ENCODE data around the gene ACBD4. TPM values are rescaled to one million over a fixed set of nuclear protein-coding genes. Genes with fewer than 3 reads are reported as not detected.

Gene ACBD4
- total and polyA plus RNA-seq, 2 of the 4 experiments (the other 2 are of a cell fraction) = 2.3 to 5.7 TPM

DNA sequence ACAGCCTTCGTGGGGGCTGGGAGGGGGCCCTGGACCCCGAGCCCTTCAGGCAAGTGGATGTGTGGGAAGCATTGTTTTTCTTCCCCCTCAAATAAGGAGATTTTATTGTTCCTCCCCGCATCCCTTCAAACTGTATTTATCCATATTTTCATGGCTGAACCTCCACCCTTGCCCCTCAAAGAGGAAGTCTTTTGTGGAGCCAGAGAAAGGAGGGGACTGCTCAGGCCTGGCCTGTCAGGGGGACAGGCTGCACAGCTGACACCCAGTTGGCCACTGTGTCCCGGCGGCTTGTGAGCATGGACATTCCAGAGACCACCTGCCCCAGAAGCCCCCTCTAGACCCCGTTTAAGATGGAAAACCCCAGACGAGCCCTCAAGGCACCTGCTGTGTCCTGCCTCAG is 42.1 kb downstream of the ACBD4 start:
- H3K79me1 ChIP-seq (ENCODE audit: low read depth in 1 of 2, low read length in 2 of 2) = peaks cover 0 to 5% of the 10 kb centered on the region in 2 experiments; a peak in 1 of 4 replicates
- no peak overlapping the region for H3K27ac ChIP-seq (ENCODE audit: insufficient read depth, low read length)
- DNase-seq (no peak), ATAC-seq (ENCODE audit: low read depth) (no peak)
- WGBS, 2 experiments (ENCODE audit: extremely low coverage in 2 of 2, insufficient read length in 1 of 2) = 71% methylated on average over 2 of the region's 7 CpGs; no CpG with 5 or more reads in 1 of the 2 experiments
- TF ChIP-seq RCOR1 (IDR thresholded peaks at IDR 0.05; ENCODE audit: insufficient replicate concordance, low read length) = no peak
- TF ChIP-seq SMC3 (IDR thresholded peaks at IDR 0.05; ENCODE audit: low read depth, low read length) = no peak
- TF ChIP-seq MAZ (IDR thresholded peaks at IDR 0.05; ENCODE audit: borderline replicate concordance, low read depth, low read length) = no peak
- no peak for TF ChIP-seq RAD21 (IDR thresholded peaks at IDR 0.05; ENCODE audit: low read length)
- TF ChIP-seq CHD1 (IDR thresholded peaks at IDR 0.05; ENCODE audit: low read depth, low read length) = no peak
- no peak for TF ChIP-seq FOS (IDR thresholded peaks at IDR 0.05; ENCODE audit: low read depth, low read length)
- TF ChIP-seq MXI1 (IDR thresholded peaks at IDR 0.05; ENCODE audit: borderline replicate concordance, low read depth, low read length) = no peak
- no peak for TF ChIP-seq POLR2A (IDR thresholded peaks at IDR 0.05; ENCODE audit: low read depth, low read length)
- TF ChIP-seq CEBPB (IDR thresholded peaks at IDR 0.05; ENCODE audit: low read depth, low read length) = no peak
- no peak for TF ChIP-seq ELK1 (IDR thresholded peaks at IDR 0.05; ENCODE audit: borderline replicate concordance, low read depth, low read length)
- no peak for TF ChIP-seq BHLHE40 (IDR thresholded peaks at IDR 0.05; ENCODE audit: low read depth, low read length)
- intact Hi-C loops (cut with micrococcal nuclease) (no loop called here), dilution Hi-C loops (cut with HindIII; ENCODE audit: low sequenced_read_pairs, unreplicated experiment) (no loop called here), in situ Hi-C loops (cut with MboI; ENCODE audit: low sequenced_read_pairs) (no loop called here)
- no peak overlapping the region for H3K56ac ChIP-seq (ENCODE audit: extremely low read depth, insufficient read depth, low read length)
- peaks cover 11% of the 10 kb centered on the region for H3K9me1 ChIP-seq (ENCODE audit: insufficient read depth, low read length)
- no peak overlapping the region for H3K9ac ChIP-seq (ENCODE audit: low read depth, low read length)
- H2BK20ac ChIP-seq (ENCODE audit: low read depth, low read length) = no peak overlapping the region
- H4K20me1 ChIP-seq (ENCODE audit: insufficient read depth, low read length) = no peaks in the 10 kb centered on the region
- H2AK9ac ChIP-seq (replicated peaks; ENCODE audit: low read depth, low read length, poor library complexity) = no peak overlapping the region
- H2BK5ac ChIP-seq (ENCODE audit: low read depth, low read length, poor library complexity, severe bottlenecking) = no peak overlapping the region
- BruUV-seq (replicated peaks) = no TSS peak
- no peak overlapping the region for H4K8ac ChIP-seq (ENCODE audit: low read depth in 2 of 2, low read length in 2 of 2)
- no peak overlapping the region for H4K91ac ChIP-seq (ENCODE audit: insufficient read depth, low read depth, low read length)
- H2AK5ac ChIP-seq (ENCODE audit: low read depth, low read length) = no peak overlapping the region
- H3K36me3 ChIP-seq (ENCODE audit: control insufficient read depth, insufficient read depth, low read length) = no peaks in the 10 kb centered on the region
- H3K4me2 ChIP-seq (ENCODE audit: low read depth, low read length) = no peak overlapping the region
- H3K4me1 ChIP-seq (ENCODE audit: control insufficient read depth, insufficient read depth, low read length) = peaks cover 10% of the 10 kb centered on the region
- H2BK120ac ChIP-seq (ENCODE audit: low read depth, low read length) = no peak overlapping the region
- H3K4me3 ChIP-seq (ENCODE audit: insufficient read depth, low read depth, low read length) = no peak overlapping the region
- ChIA-PET POLR2A (ENCODE audit: unreplicated experiment) (no interaction called here), CTCF (interaction anchor here (3.4 kb wide), 1 partner anchor 20 kb away, joined by 10 read pairs; no protein-coding TSS in a partner anchor)
- no peak overlapping the region for H3K23ac ChIP-seq (ENCODE audit: low read depth, low read length)
- H2AFZ ChIP-seq (replicated peaks; ENCODE audit: low read length, poor library complexity) = no peak overlapping the region
- no peaks in the 10 kb centered on the region for H3K9me3 ChIP-seq (ENCODE audit: control insufficient read depth, insufficient read depth, low read length)
- no peak overlapping the region for H3K14ac ChIP-seq (replicated peaks; ENCODE audit: low read depth, low read length)
- no peaks in the 10 kb centered on the region for H3K27me3 ChIP-seq (ENCODE audit: control insufficient read depth, insufficient read depth, low read length)
- no peak overlapping the region for H2BK15ac ChIP-seq (ENCODE audit: low read depth, low read length)
- no peak overlapping the region for H4K5ac ChIP-seq (ENCODE audit: low read depth, low read length)
- no peak overlapping the region for H3K4ac ChIP-seq (ENCODE audit: low read depth, low read length)
- no peak overlapping the region for H3K18ac ChIP-seq (ENCODE audit: low read depth, low read length)

Data from IMR-90 (cell line).